Gastrocnemius medialis (tissue), 4 donors: ENCODE measurements around the gene OXCT1.

Experiments used
- CTCF ChIP-seq, 5 experiments: fragments of 450-650 bp in 3 of 5; fragments of 200-600 bp in 2 of 5; sonication (generic) in 2 of 5; IDR thresholded peaks in 4 of 5; conservative IDR thresholded peaks in 1 of 5; 1 replicate in 4 of 5; 2 replicates in 1 of 5; pipeline ENCODE4 v1.5.1; 2016 to 2019; ENCODE audit warnings: antibody characterized with exemption in 5 of 5, mild to moderate bottlenecking in 3 of 5, moderate library complexity in 3 of 5
- POLR2A ChIP-seq, 2 donors: fragments of 450-650 bp; IDR thresholded peaks; one replicate each; pipeline ENCODE4 v1.6.1; 2017; ENCODE audit warnings: antibody characterized with exemption in 2 of 2, mild to moderate bottlenecking in 2 of 2, moderate library complexity in 2 of 2

GRCh38 chr5:41747301-41747700, 122.9 kb downstream of the OXCT1 start:
- no peak for TF ChIP-seq CTCF (IDR thresholded peaks at IDR 0.05 in 4 of 5, conservative IDR thresholded peaks at IDR 0.05 in 1 of 5)
- TF ChIP-seq POLR2A (IDR thresholded peaks at IDR 0.05) = no peak
